Mesothelial cell of epicardium (in vitro differentiated cells): ENCODE measurements around the gene EFNA1. TPM values are rescaled to one million over a fixed set of nuclear protein-coding genes. Genes with fewer than 3 reads are reported as not detected.
A peak's percentile ranks its signal among the peaks of the same experiment; 100 is the strongest.

Experiments
- DNase-seq, 2 experiments: peaks; one replicate each; pipeline ENCODE4 v3.0.0; 2021; ENCODE audit warnings: low spot score in 2 of 2; ENCODE audit not compliant: unreplicated experiment in 2 of 2
- H3K27ac Mint-ChIP-seq: 2 replicates; pipeline ENCODE4 v1.8.0; 2021; ENCODE audit warnings: mixed read lengths
- H3K27me3 Mint-ChIP-seq: 2 replicates; pipeline ENCODE4 v1.8.0; 2021; ENCODE audit warnings: low read depth, mixed read lengths
- H3K36me3 Mint-ChIP-seq: 2 replicates; pipeline ENCODE4 v1.8.0; 2021; ENCODE audit warnings: mixed read lengths
- H3K4me1 Mint-ChIP-seq: 2 replicates; pipeline ENCODE4 v1.8.0; 2021; ENCODE audit warnings: mixed read lengths
- H3K4me3 Mint-ChIP-seq: 2 replicates; pipeline ENCODE4 v1.8.0; 2021; ENCODE audit warnings: mild to moderate bottlenecking, moderate library complexity, mixed read lengths
- H3K9me3 Mint-ChIP-seq: 2 replicates; pipeline ENCODE4 v1.8.0; 2021; ENCODE audit warnings: mixed read lengths
- CTCF ChIP-seq: fragments of 200-600 bp; sonication (generic); IDR thresholded peaks from one replicate; pipeline ENCODE4 v1.5.0; 2021; ENCODE audit warnings: antibody characterized with exemption; ENCODE audit not compliant: unreplicated experiment
- total RNA-seq: library from RNA; stranded (reverse); gene quantifications from 3 replicates; pipeline ENCODE4 v1.2.1, GENCODE V29; 2021

EFNA1 gene
- total RNA-seq, 1 donor from 2014 or later: 92.4 TPM

DNA sequence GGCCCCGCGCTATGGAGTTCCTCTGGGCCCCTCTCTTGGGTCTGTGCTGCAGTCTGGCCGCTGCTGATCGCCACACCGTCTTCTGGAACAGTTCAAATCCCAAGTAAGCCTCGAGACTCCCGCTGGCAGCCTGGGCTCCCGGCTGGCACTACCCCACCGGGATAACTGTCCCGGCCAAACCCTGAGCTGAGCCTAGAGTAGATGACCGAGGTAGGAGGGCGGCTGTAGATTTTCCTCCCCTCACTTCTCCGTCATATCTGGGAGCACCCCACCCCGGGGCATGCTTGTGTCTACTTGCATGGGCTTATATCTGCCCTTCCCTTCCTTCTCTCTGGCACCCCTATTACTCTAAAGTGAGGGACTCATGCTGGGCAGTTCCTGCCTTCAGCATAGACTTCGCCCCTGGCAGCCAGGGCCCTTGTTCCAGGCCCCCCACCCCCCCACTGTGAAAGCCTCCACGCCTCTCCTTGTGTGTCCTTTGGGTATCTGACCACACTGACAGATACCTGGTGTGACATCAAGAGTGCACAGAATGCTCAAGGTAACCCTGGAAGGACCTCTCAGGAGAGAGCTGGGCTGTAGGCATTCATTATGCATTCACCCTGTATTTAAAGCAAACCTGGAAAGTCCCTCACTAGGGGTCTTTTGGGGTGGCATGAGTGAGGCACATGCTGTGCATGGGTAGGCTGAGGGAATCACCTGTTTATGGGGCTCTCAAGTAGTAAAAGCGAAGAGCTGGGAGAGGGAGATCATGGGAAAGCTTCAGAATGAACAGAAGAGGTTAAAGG is 485 bp downstream of the EFNA1 start:
- H3K27me3 Mint-ChIP-seq: peaks cover 23% of the 10 kb centered on the region
- H3K9me3 Mint-ChIP-seq: no peaks in the 10 kb centered on the region
- peaks cover 67% of the 10 kb centered on the region for H3K4me1 Mint-ChIP-seq
- TF ChIP-seq CTCF: no peak
- H3K4me3 Mint-ChIP-seq: peak overlapping the region; percentile 84
- DNase-seq: no peak
- H3K36me3 Mint-ChIP-seq: peaks cover 13% of the 10 kb centered on the region
- peak overlapping the region; percentile 100 for H3K27ac Mint-ChIP-seq

GRCh38 chr1:155128755-155129473 is 1.2 kb downstream of the EFNA1 start:
- Mint-ChIP-seq H3K9me3 (no peaks in the 10 kb centered on the region), H3K36me3 (peaks cover 18% of the 10 kb centered on the region), H3K27me3 (peaks cover 23% of the 10 kb centered on the region), H3K27ac (peak overlapping the region; percentile 100), H3K4me1 (peaks cover 70% of the 10 kb centered on the region), H3K4me3 (peak overlapping the region; percentile 84)
- no peak for TF ChIP-seq CTCF
- peak in 1 of 2 experiments; percentile 45 for DNase-seq

- H3K4me1 Mint-ChIP-seq: peaks cover 65% of the 10 kb centered on the region
- TF ChIP-seq CTCF: no peak
- H3K27ac Mint-ChIP-seq: peak overlapping the region; percentile 100
Observed at GRCh38 chr1:155130272-155131006, 2.8 kb downstream of the EFNA1 start.

DNA sequence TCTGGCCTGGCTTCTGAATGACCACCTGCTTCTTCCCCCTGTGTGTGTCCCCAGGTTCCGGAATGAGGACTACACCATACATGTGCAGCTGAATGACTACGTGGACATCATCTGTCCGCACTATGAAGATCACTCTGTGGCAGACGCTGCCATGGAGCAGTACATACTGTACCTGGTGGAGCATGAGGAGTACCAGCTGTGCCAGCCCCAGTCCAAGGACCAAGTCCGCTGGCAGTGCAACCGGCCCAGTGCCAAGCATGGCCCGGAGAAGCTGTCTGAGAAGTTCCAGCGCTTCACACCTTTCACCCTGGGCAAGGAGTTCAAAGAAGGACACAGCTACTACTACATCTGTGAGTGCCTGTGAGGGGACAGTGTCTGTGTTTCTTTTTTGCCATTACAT is 3.6 kb downstream of the EFNA1 start:
- Mint-ChIP-seq H3K27me3 (peaks cover 8% of the 10 kb centered on the region), H3K4me3 (peak overlapping the region; percentile 84), H3K36me3 (peaks cover 22% of the 10 kb centered on the region), H3K27ac (peak overlapping the region; percentile 100), H3K4me1 (peaks cover 64% of the 10 kb centered on the region), H3K9me3 (no peaks in the 10 kb centered on the region)
- no peak for DNase-seq
- TF ChIP-seq CTCF: no peak

More at GRCh38 chr1:155130272-155131006, 2.8 kb downstream of the EFNA1 start:
- peaks cover 22% of the 10 kb centered on the region for H3K36me3 Mint-ChIP-seq
- no peaks in the 10 kb centered on the region for H3K9me3 Mint-ChIP-seq
- no peak for DNase-seq
- H3K27me3 Mint-ChIP-seq: peaks cover 11% of the 10 kb centered on the region
- peak overlapping the region; percentile 84 for H3K4me3 Mint-ChIP-seq

- no peak overlapping the region for H3K4me3 Mint-ChIP-seq
- TF ChIP-seq CTCF: no peak
- H3K27me3 Mint-ChIP-seq: peaks cover 4% of the 10 kb centered on the region
- DNase-seq: no peak
- no peaks in the 10 kb centered on the region for H3K9me3 Mint-ChIP-seq
- peak overlapping the region; percentile 100 for H3K27ac Mint-ChIP-seq
- H3K36me3 Mint-ChIP-seq: peaks cover 22% of the 10 kb centered on the region
- H3K4me1 Mint-ChIP-seq: peaks cover 61% of the 10 kb centered on the region
Observed at GRCh38 chr1:155131856-155132255, 4.2 kb downstream of the EFNA1 start.
